Measurements from ENCODE around the gene FKBP10.

DNA sequence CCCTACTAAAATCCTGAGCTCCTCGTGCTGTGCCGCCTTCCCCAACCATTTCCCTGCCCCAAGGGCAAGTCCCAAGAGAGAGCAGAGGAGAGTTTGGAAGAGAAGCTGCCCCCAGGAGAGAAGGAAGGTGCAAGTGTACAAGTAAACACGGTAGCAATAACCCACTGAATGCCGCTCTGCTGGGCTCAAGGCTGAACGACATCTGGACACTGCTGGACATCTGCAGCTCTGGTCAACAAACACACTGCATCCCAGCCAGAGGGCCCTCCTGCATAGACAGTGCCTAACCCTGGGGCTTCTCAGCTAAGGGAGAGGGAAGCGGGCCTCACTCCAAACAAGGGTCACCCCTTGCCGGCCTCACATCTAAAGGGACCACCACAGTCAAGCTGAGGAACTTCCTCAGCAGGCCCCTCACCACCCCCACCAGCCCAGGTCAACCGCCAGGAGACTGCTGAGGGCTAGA is 39.0 kb upstream of the FKBP10 start:
- TF ChIP-seq, protein P1, sequence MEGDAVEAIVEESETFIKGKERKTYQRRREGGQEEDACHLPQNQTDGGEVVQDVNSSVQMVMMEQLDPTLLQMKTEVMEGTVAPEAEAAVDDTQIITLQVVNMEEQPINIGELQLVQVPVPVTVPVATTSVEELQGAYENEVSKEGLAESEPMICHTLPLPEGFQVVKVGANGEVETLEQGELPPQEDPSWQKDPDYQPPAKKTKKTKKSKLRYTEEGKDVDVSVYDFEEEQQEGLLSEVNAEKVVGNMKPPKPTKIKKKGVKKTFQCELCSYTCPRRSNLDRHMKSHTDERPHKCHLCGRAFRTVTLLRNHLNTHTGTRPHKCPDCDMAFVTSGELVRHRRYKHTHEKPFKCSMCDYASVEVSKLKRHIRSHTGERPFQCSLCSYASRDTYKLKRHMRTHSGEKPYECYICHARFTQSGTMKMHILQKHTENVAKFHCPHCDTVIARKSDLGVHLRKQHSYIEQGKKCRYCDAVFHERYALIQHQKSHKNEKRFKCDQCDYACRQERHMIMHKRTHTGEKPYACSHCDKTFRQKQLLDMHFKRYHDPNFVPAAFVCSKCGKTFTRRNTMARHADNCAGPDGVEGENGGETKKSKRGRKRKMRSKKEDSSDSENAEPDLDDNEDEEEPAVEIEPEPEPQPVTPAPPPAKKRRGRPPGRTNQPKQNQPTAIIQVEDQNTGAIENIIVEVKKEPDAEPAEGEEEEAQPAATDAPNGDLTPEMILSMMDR (IDR thresholded peaks at IDR 0.05; ENCODE audit: insufficient read depth, low read length) = no peak
- TF ChIP-seq, protein P2, sequence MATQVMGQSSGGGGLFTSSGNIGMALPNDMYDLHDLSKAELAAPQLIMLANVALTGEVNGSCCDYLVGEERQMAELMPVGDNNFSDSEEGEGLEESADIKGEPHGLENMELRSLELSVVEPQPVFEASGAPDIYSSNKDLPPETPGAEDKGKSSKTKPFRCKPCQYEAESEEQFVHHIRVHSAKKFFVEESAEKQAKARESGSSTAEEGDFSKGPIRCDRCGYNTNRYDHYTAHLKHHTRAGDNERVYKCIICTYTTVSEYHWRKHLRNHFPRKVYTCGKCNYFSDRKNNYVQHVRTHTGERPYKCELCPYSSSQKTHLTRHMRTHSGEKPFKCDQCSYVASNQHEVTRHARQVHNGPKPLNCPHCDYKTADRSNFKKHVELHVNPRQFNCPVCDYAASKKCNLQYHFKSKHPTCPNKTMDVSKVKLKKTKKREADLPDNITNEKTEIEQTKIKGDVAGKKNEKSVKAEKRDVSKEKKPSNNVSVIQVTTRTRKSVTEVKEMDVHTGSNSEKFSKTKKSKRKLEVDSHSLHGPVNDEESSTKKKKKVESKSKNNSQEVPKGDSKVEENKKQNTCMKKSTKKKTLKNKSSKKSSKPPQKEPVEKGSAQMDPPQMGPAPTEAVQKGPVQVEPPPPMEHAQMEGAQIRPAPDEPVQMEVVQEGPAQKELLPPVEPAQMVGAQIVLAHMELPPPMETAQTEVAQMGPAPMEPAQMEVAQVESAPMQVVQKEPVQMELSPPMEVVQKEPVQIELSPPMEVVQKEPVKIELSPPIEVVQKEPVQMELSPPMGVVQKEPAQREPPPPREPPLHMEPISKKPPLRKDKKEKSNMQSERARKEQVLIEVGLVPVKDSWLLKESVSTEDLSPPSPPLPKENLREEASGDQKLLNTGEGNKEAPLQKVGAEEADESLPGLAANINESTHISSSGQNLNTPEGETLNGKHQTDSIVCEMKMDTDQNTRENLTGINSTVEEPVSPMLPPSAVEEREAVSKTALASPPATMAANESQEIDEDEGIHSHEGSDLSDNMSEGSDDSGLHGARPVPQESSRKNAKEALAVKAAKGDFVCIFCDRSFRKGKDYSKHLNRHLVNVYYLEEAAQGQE (IDR thresholded peaks at IDR 0.05; ENCODE audit: insufficient replicate concordance, low read depth) = no peak
- no peak for TF ChIP-seq POLR2AphosphoS5 (IDR thresholded peaks at IDR 0.05; ENCODE audit: low read depth)
